ENCODE results near the gene NUP210L.
"Not testable (repeated sequence)": the region's sequence is repeated elsewhere in the genome, so short reads cannot be mapped to it uniquely, and the experiment has no call there.

Gene NUP210L

DNA sequence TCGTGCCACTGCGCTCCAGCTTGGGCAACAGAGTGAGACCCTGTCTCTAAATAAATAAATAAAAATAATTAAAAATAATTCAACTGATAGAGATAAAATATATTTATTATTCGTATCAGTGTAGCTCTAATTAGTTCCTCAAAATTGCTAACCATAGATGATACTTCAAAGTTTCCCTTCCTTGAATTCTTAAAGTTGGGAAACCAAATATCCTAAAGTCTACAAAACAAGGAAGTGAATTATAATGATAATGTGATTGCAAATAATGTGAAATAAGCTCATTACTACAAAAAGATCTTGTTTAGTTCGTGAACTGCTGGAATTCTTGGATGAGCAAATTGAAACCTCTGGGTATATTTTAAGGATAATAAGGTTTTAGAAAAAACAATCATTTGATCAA lies 60.5 kb downstream of the NUP210L start:
- DNase-seq, result no peak

DNA sequence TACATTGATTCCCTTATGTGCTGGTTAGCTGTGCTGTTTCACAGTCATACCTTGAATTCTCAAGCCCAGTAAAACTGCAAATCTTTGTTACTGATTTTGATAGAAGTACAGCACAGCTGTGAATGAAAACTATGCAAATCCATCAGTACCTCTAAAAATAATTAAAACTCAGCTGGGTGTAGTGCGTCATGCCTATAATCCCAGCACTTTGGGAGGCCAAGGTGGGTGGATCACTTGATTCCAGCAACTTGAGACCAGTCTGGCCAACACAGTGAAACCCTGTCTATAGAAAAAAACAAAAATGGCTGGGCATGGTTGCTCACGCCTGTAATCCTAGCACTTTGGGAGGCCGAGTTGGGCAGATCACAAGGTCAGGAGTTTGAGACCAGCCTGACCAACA lies 61.2 kb downstream of the NUP210L start:
- no peak for DNase-seq

DNA sequence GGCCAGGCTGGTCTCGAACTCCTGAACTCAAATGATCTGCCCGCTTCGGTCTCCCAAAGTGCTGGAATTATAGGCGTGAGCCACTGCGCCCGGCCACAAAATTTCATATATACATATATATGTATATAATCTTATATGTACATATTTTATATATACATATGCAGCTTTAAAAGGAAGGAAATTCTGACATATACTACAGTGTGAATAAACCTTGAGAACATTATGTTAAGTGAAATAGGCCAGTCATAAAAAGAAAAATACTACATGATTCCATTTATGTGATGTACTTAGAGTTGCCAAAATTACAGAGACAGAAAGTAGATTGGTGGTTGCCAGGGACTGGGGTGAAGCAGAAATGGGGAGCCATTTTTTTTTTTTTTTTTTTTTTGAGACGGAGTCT lies 63.2 kb downstream of the NUP210L start:
- no peak for DNase-seq

DNA sequence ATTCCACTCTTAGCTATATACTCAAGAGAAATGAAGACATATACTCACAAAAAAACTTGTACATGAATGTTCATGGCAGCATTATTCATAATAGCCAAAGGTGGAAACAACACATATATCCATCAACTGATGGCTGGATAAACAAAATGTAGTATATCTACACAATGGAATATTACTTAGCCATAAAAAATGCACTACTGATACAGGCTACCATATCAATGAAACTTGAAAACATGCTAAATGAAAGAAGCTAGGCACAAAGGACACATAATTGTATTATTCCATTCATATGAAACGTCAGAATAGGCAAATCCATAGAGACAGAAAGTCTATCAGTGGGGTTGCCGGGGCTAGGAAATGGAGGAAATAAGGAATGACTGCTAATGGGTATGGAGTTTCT lies 67.3 kb downstream of the NUP210L start:
- no peak for DNase-seq

DNA sequence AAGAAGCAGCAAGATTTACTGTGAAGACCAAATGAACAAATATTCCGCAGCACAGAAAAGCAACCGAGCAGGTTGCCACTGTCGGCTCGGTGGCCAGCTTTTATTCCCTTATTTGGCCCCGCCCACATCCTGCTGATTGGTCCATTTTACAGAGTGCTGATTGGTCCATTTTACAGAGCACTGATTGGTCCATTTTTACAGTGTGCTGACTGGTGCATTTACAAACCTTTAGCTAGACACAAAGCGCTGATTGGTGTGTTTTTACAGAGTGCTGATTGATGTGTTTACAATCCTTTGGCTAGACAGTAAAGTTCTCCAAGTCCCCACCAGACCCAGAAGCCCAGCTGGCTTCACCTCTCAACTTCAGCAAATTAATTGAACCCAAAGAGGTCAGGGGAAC lies 71.8 kb downstream of the NUP210L start:
- not testable (repeated sequence) for DNase-seq

DNA sequence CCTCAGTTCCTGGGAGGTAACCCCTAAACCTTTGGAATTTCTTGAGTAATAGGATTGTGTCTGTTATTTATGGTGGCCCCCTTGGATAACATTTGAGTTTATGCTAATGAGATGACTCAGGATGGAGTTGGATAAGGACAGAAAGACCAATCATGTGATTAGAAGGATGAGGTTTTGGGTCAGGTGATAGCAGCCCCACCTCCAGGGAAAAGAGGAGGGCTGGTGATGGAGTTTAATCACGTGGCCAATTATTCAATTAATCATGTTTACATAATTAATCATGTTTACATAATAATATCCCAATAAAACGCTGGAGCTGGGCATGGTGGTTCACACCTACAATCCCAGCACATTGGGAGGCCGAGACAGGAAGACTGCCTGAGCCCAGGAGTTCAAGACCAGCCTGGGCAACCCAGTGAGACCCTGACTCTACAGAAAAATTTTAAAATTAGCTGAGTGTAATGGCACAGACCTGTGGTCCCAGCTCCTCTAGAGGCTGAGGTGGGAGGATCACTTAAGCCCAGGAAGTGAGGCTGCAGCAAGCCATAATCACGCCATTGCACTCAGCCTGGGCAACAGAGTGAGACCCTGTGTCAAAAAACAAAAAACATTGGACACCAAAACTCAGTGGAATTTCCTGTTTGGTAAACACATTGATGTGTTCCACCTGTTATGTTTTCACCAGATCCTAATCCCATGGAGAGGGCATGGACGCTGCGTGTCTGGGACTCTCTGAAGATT lies 73.3 kb downstream of the NUP210L start:
- no peak for DNase-seq

DNA sequence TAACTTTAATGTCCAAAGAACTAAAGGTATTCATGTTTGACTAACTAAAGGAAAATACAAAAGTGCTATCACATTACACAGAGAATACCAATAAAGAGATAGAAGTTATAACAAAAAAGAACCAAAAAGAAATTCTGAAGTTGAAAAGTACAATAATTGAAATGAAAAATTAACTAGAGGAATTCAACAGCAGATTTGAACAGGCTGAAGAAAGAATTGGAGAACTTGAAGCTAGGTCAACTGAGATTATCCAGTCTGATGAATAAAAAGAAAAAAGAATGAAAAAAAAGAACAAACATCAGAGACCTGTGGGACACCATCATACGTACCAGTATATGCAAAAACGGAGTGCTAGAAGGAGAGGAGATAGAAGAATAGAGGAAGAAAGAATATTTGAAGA lies 78.5 kb downstream of the NUP210L start:
- DNase-seq, result no peak

DNA sequence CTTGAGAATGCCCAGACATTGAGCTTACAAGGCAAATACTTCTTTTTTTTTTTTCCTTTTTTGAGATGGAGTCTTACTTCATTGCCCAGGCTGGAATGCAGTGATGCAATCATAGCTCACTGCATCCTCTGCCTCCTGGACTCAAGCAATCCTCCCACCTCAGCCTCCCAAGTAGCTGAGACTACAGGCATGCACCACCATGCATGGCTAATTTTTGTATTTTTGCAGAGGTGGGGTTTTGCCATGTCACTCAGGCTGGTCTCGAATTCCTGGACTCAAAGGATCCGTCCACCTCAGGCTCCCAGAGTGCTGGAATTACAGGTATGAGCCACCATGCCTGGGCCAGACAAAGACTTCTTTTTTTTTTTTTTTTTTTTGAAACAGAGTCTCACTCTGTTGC lies 79.1 kb downstream of the NUP210L start:
- no peak for DNase-seq

DNA sequence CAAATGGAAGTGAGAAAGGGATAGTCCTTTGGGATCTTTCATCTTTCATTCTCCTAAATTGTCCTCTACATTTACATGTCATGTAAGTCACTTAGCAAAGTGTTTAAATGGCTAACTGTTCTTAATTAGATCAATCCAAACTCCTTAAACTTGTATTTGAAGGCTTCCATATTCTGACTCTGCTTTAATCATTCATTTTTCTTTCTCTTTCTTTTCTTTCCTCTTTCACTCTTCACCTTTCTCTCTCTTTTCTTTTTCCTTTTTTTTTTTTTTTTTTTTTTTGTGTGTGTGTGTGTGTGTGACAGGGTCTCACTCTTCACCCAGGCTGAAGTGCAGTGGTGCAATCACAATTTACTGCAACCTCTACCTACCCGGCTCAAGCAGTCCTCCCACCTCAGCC lies 92.6 kb downstream of the NUP210L start:
- DNase-seq, result no peak

DNA sequence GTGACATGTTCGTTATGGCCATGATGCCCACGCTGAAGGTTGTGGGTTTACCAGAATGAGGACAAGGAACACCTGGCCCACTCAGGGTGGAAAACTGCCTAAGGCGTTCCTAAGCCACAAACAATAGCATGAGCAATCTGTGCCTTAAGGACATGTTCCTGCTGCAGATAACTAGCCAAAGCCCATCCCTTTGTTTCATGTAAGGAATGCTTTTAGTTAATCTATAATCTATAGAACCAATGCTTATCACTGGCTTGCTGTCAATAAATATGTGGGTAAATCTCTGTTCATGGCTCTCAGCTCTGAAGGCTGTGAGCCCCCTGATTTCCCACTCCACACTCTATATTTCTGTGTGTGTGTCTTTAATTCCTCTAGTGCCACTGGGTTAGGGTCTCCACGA lies 107.4 kb downstream of the NUP210L start:
- DNase-seq, result not testable (repeated sequence)

DNA sequence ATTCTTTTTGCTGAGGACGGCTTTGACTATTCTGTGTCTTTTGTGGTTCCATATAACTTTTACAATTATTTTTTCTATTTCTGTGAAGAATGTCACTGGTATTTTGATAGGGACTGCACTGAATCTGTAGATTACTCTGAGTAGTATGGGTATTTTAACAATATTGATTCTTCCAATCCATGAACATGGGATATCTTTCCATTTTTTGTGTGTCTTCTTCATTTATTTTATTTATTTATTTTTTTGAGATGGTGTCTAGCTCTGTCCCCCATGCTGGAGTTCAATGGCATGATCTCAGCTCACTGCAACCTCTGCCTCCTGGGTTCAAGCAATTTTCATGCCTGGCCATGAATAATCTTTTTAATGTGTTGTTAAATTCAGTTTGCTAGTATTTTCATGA lies 121.2 kb downstream of the NUP210L start:
- not testable (repeated sequence) for DNase-seq

DNA sequence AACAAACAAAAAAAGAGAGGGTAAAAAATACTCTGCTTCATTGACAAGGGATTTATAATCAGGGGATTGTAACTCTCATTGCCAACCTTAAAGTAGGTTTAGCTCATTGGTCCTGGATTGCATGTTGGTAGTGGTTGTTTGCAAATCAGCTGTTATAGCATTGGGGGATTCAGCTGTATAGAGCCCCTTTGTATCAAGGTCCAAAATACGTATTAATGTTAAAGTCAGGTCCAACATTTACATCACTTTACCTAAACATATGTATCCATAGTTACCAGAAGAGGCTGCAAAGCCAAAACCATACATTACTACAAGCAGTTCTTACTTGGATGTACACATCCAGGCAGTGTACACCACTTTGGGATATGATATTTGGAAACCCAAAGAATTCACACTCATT lies 134.9 kb downstream of the NUP210L start:
- DNase-seq, result no peak

DNA sequence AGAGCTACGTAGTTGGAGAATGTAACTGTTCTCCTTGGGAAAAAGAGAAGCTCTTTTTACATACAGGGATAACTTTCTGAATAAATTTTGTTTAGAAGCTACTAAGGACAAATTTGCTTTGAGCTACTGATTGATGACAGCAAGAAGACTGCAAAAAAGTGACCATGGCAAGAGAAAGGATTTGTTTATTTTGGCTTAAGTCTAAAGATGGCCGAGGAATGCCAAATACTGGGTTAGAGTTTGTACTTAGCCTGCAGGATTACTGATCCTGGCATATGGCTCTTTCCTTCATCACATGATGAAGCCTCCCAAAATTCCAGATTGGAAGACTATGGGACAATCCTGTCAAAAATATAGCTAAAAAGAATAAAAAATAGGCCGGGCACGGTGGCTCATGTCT lies 135.6 kb downstream of the NUP210L start:
- no peak for DNase-seq

DNA sequence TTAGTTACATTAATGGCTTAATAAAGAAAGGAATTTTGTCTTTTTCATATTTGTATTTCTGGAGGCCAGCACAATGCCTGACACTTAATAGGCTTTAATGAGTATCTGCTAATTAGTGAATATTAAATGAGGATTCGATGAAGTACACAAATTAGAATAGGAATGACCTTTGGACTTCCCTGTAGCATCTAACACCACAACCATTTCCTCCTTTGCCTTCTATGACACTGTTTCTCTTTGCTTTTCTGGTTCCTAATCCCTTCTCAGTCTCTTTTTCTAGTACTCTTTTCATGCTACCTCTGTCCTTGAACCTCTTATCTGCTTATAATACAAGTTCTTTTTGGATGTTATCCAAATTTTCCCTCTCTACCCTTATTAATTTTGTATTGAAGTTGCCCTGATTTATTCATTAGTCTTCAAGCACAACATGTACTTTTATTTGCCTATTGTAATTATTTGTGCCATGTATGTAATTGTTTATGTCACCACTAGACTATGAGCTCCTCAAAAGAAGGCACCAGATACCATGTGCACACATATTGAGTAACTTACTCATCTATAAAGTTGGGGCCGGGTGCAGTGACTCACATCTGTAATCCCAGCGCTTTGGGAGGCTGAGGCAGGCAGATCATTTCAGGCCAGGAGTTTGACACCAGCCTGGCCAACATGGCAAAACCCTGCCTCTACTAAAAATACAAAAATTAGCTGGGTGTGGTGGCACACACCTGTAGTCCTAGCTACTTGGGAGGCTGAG lies 140.5 kb downstream of the NUP210L start:
- no peak for DNase-seq

DNA sequence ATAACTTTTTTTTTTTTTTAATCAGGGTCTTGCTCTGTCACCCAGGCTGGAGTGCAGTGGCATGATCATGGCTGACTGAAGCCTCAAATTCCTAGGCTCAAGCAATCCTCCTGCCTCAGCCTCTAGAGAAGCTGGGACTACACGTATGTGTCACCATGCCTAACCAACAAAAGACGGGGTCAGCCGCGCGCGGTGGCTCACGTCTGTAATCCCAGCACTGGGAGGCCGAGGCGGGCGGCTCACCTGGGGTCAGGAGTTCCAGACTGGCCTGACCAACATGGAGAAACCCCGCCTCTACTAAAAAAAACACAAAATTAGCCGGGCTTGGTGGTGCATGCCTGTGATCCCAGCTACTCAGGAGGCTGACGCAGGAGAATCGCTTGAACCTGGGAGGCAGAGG lies 142.3 kb downstream of the NUP210L start:
- DNase-seq, result not testable (repeated sequence)

DNA sequence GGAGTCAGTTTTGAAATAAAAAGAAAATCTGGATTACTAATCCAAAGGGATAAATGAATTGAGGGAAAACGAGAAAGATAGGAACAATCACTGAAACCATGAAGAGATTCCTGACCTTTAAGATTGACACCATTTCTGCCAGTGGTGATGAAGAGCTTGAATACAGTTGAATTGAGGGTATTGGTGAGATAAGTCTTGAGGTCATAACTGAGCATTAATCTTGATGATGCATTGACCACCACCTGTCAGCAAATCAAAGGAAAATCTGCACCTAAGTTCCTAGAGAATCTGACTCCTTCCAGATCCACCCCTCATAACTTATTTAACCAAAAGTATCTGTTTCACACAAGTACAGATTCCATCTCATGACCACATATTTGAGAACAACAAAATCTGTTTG lies 142.7 kb downstream of the NUP210L start:
- DNase-seq, result no peak

DNA sequence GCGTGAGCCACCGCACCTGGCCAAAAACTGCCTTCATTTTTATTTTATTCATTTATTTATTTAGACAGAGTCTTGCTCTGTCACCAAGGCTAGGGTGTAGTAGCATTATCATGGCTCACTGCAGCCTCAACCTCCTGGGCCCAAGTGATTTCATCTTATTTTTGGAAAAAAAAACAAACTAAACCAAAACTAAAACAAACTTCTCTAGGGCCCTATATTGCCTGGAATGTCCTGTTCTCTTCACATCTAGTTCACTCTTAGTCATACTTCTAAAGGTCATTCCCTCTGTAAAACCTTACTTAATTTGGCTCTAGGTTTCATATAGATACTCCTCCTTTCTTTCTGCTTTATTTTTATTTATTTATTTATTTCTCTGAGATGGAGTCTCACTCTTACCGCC lies 148.7 kb downstream of the NUP210L start:
- DNase-seq, result no peak

DNA sequence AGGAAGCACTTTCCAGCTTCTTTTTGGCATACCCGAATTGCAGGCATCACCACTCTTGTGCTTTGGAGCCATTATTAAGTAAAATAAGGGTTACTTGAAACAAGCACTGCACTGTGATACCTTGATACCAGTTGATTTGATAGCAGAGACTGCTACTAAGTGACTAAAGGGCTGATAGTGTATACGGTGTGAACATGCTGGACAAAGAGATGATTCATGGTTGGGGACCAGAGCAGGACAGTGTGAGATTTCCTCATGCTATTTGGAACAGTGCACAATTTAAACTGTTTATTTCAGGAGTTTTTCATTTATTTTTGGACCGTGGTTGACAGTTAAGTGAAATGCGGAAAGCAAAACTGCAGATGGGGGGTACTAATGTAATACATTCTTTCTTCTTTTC lies 154.5 kb downstream of the NUP210L start:
- DNase-seq, result no peak

DNA sequence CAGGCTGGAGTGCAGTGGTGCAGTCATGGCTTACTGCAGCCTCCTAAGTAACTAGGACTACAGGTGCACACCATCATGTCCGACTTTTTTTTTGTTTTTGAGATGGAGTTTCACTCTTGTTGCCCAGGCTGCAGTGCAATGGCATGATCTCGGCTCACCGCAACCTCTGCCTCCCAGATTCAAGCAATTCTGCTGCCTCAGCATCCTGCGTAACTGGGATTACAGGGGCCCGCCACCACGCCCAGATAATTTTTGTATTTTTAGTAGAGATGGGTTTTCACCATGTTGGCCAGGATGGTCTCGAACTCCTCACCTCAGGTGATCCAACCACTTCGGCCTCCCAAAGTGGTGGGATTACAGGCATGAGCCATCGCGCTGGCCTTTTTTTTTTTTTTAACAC lies 158.0 kb downstream of the NUP210L start:
- DNase-seq, result not testable (repeated sequence)

DNA sequence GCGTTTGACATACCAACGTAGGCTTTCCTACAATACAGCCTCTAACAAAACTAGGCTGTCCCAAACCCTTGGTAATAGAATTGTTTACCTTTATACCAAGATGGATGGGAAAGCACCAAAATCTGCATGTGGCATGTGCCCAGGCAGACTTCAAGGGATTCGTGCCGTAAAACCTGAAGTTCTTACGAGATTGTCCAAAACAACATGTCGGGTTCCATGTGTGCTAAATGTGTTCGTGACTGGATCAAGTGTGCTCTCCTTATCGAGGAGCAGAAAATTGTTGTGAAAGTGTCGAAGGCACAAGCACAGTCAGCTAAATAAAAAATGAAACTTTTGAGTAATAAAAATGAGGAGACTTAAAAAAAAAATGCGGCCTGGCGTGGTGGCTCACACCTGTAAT lies 159.2 kb downstream of the NUP210L start:
- no peak for DNase-seq

DNA sequence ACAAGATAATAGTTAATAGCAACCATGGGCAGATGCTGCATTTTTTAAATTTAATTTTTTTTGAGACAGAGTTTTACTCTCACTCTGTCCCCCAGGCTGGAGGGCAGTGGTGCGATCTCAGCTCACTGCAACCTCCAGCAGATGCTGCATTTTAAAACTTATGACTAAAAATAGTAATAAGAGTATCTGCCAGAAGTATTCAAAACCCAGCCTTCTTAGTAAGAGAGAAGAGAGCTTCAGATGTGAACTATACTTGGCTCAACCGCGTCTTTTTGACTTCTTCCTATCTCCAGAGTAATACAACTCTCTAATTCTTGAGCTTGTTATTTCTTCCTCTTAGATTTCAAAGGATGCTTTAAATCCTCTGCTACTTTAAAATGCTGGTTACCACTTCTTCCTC lies 159.7 kb downstream of the NUP210L start:
- no peak for DNase-seq

DNA sequence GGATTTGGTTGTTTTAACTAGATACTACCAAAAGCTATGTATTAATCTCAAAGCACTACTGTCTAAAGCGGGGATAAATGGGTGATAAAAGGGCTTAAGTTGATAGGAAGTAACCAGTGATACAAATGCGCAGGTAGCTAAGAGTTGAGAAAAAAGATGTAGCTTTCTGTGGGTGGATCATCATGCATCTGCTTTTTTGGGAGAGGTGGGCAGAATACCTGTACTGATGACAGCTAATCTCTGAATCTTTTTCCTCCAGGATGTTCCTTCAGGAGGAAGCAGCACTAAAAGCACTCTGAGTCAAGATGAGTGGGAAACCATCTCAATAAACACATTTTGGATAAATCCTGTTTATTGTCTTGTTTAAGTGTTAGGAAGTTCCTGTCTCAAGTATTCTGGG lies 163.1 kb downstream of the NUP210L start:
- DNase-seq, result no peak

DNA sequence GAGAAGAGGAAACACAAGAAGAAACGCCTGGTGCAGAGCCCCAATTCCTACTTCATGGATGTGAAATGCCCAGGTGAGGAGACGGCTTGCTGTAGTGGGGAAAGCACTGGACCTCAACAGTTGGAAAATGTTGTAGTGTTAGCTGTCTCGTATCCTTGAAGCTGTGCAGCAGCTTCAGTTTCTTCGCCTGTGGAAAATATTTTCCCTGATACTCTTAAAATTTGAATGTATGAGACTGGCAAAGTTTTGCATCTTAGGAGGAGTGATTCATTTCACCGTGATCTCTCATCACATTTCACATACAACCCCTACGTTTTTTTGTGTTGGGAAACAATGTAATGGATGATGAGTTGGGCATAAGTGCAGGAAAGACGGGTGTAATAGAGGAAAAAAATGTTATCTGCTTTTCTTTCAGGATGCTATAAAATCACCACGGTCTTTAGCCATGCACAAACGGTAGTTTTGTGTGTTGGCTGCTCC lies 163.7 kb downstream of the NUP210L start:
- DNase-seq, result no peak

DNA sequence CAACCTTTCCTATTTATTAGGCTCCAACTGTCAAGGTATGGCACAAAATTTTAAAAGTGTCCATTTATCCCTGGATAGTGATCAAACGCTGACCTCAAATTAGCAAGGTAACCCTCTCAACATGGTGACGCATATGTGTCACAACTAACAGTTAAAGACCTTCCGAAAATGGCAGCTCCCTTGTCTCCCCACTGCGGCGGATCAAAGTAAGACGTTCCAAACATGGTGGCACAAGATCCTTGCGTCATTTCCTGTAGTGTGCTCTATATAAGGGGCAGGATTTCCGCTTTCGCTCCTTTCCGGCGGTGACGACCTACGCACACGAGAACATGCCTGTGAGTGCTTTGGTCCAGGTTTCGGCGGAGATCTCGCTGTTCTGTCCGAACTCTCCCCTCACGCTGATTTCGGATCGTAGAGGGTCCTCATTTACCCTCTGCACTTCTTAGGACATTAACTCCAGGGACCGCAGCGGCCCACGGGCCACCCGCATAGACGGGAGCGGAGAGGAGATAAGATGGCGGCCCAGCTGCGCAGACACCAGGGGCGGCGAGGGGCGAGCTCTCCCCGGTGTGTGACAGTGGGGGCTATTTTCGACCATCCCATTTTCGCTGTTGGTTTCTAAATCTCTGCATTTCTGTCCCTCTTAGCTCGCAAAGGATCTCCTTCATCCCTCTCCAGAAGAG lies 164.3 kb downstream of the NUP210L start, which contains the start of gene RPS27:
TSS of gene RPS27 (plus strand) at position 295 of the 683 bp plus-strand sequence. CDS start at position 330, 35 bp downstream.
- DNase-seq, result peak; percentile 76

Measured in T-helper 9 cell (primary cell).